ENCODE data around the gene KCTD13. TPM values are rescaled to one million over a fixed set of nuclear protein-coding genes. Genes with fewer than 3 reads are reported as not detected.

Gene KCTD13
- total RNA-seq, 3 donors from 2014 or later (not counting 1 experiment from before 2014, with no cell fraction given): 36.1 to 54.0 (median 51.7) TPM

DNA sequence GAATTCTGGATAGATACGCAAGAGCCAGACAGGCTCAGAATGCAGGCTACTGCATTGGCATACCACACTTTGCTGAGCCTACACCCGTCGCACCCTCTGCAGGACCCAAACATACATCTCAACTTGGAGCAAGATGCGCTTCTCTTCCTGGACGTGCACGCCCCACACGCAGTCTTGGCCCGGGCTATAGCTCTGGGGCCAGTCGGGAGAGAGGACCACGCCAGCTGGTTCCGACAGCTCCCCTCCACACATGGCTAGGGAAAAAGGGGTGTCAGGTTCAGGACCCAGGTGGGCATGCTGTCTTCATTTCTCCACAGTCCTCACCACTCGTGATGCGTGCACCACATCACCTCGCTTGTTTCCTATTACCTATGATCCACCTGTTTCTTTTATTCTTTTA is 47.9 kb downstream of the KCTD13 start:
- DNase-seq (no peak), ATAC-seq (no peak)
- Histone ChIP-seq H3K27ac (ENCODE audit: low read length) (no peak overlapping the region), H3K4me1 (ENCODE audit: control insufficient read depth, insufficient read depth, low read length) (peaks cover 18% of the 10 kb centered on the region), H3K4me3 (ENCODE audit: low read length) (no peak overlapping the region), H3K27me3 (ENCODE audit: control insufficient read depth, insufficient read depth, low read length) (peaks cover 20% of the 10 kb centered on the region), H3K9me3 (ENCODE audit: control insufficient read depth, insufficient read depth, low read length) (no peaks in the 10 kb centered on the region), H3K36me3 (ENCODE audit: control insufficient read depth, insufficient read depth, low read length) (no peaks in the 10 kb centered on the region)
- Mint-ChIP-seq H3K9me3 (no peaks in the 10 kb centered on the region), H3K4me3 (no peak overlapping the region), H3K27me3 (ENCODE audit: low read depth in 2 of 2) (peaks cover 18 to 22% of the 10 kb centered on the region in 2 donors), H3K27ac (no peak overlapping the region), H3K4me1 (peaks cover 7 to 24% of the 10 kb centered on the region in 2 donors), H3K36me3 (no peaks in the 10 kb centered on the region)
- 95% methylated on average over 11 of the region's 14 CpGs for WGBS (ENCODE audit: insufficient coverage)
- intact Hi-C loops (cut with micrococcal nuclease): no loop called here
- no peak for TF ChIP-seq CTCF (IDR thresholded peaks at IDR 0.05)

DNA sequence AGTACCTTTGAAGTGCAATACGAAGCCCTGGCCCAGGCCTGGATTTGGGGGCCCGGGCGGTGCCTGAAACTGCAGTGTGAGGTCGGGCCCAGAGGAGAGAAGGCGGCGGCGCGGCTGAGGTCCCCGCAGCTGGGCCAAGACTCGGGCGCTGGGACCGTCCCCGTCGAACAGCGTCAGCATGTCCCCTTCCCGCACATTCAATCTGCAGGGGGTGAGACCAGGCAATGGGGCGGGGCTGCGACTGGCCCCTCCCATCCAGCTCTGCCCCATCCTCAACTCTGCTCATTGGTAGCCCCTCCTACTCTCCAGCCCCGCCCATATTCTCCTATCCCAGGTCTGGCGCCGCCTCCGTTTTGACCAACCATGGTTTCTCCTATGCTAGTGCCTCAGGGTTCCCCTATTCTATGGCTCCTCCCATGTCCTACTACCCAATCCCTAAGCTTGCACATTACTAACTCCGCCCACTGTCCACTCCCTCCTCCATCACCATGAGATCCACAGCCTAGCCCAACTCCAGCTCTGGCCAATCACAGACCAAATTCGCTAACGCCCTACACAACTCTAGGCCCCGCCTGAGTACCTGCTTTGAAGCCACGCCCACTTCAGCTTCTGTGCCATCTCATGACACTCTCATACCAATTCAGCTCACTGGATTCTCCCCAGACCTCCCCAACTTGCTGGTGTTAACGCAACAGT is 48.6 kb downstream of the KCTD13 start:
- DNase-seq (peak in 1 of 2 donors; percentile 62), ATAC-seq (peak; percentile 66 to 75 (median 72))
- Histone ChIP-seq H3K27me3 (ENCODE audit: control insufficient read depth, insufficient read depth, low read length) (peaks cover 20% of the 10 kb centered on the region), H3K4me1 (ENCODE audit: control insufficient read depth, insufficient read depth, low read length) (peaks cover 18% of the 10 kb centered on the region), H3K9me3 (ENCODE audit: control insufficient read depth, insufficient read depth, low read length) (no peaks in the 10 kb centered on the region), H3K4me3 (ENCODE audit: low read length) (no peak overlapping the region), H3K36me3 (ENCODE audit: control insufficient read depth, insufficient read depth, low read length) (no peaks in the 10 kb centered on the region), H3K27ac (ENCODE audit: low read length) (no peak overlapping the region)
- Mint-ChIP-seq H3K4me3 (peak overlapping the region; percentile 74), H3K27ac (no peak overlapping the region), H3K4me1 (peaks cover 7 to 24% of the 10 kb centered on the region in 2 donors), H3K27me3 (ENCODE audit: low read depth in 2 of 2) (peaks cover 18% of the 10 kb centered on the region in 2 donors), H3K9me3 (no peaks in the 10 kb centered on the region), H3K36me3 (no peaks in the 10 kb centered on the region)
- 24% methylated on average over 28 of the region's 28 CpGs for WGBS (ENCODE audit: insufficient coverage)
- TF ChIP-seq CTCF (IDR thresholded peaks at IDR 0.05): no peak
- intact Hi-C loops (cut with micrococcal nuclease): no loop called here

- H3K4me3 ChIP-seq (ENCODE audit: low read length): no peak overlapping the region
- H3K4me1 ChIP-seq (ENCODE audit: control insufficient read depth, insufficient read depth, low read length): peaks cover 18% of the 10 kb centered on the region
- H3K27ac ChIP-seq (ENCODE audit: low read length): no peak overlapping the region
- DNase-seq: peak in 1 of 2 donors; percentile 45
- H3K4me3 Mint-ChIP-seq: peak overlapping the region; percentile 74
- peak in 2 of 3 donors; percentile 42 to 58 for ATAC-seq
- intact Hi-C loops (cut with micrococcal nuclease): no loop called here
- no peak for TF ChIP-seq CTCF (IDR thresholded peaks at IDR 0.05)
- H3K27me3 Mint-ChIP-seq (ENCODE audit: low read depth in 2 of 2): peaks cover 18% of the 10 kb centered on the region in 2 donors
- no peaks in the 10 kb centered on the region for H3K36me3 ChIP-seq (ENCODE audit: control insufficient read depth, insufficient read depth, low read length)
- H3K9me3 Mint-ChIP-seq: no peaks in the 10 kb centered on the region
- no peaks in the 10 kb centered on the region for H3K9me3 ChIP-seq (ENCODE audit: control insufficient read depth, insufficient read depth, low read length)
- H3K36me3 Mint-ChIP-seq: no peaks in the 10 kb centered on the region
- H3K27ac Mint-ChIP-seq: no peak overlapping the region
- 8% methylated on average over 45 of the region's 45 CpGs for WGBS (ENCODE audit: insufficient coverage)
- H3K4me1 Mint-ChIP-seq: peaks cover 7 to 24% of the 10 kb centered on the region in 2 donors
- peaks cover 20% of the 10 kb centered on the region for H3K27me3 ChIP-seq (ENCODE audit: control insufficient read depth, insufficient read depth, low read length)
These were observed 49.3 kb downstream of the KCTD13 start for GRCh38 chr16:29876594-29877249.
